Ectodermal cell (in vitro differentiated cells): Measurements from ENCODE around the gene ATN1.
A peak's percentile ranks its signal among the peaks of the same experiment; 100 is the strongest.
"Not testable (repeated sequence)": the region's sequence is repeated elsewhere in the genome, so short reads cannot be mapped to it uniquely, and the experiment has no call there.

ENCODE experiments used
- H3K27ac ChIP-seq: 2 replicates; pipeline ENCODE4 v1.7.0; 2013; ENCODE audit warnings: mild to moderate bottlenecking, low read depth, low read length; ENCODE audit not compliant: insufficient read depth, poor library complexity, severe bottlenecking
- H3K27me3 ChIP-seq: 2 replicates; pipeline ENCODE4 v1.7.0; 2013; ENCODE audit warnings: mild to moderate bottlenecking, low read length; ENCODE audit not compliant: insufficient read depth, control insufficient read depth, poor library complexity, severe bottlenecking
- H3K36me3 ChIP-seq: one replicate; pipeline ENCODE4 v1.7.0; 2013; ENCODE audit warnings: low read length; ENCODE audit not compliant: control insufficient read depth, insufficient read depth
- H3K4me1 ChIP-seq: one replicate; pipeline ENCODE4 v1.7.0; 2013; ENCODE audit warnings: low read length; ENCODE audit not compliant: control insufficient read depth, insufficient read depth
- H3K4me3 ChIP-seq: 2 replicates; pipeline ENCODE4 v1.7.0; 2013; ENCODE audit warnings: low read depth, low read length, control low read depth; ENCODE audit not compliant: insufficient read depth
- H3K9me3 ChIP-seq: 2 replicates; pipeline ENCODE4 v1.7.0; 2013; ENCODE audit warnings: mild to moderate bottlenecking, low read length, moderate library complexity; ENCODE audit not compliant: control insufficient read depth
- WGBS, 2 experiments: methylation state at CpG; one replicate each; pipeline ENCODE4 v1.1.7; 2013; ENCODE audit warnings: missing lambda C conversion rate in 2 of 2; 5-methylcytosine and 5-hydroxymethylcytosine counted together

ATN1 gene

DNA sequence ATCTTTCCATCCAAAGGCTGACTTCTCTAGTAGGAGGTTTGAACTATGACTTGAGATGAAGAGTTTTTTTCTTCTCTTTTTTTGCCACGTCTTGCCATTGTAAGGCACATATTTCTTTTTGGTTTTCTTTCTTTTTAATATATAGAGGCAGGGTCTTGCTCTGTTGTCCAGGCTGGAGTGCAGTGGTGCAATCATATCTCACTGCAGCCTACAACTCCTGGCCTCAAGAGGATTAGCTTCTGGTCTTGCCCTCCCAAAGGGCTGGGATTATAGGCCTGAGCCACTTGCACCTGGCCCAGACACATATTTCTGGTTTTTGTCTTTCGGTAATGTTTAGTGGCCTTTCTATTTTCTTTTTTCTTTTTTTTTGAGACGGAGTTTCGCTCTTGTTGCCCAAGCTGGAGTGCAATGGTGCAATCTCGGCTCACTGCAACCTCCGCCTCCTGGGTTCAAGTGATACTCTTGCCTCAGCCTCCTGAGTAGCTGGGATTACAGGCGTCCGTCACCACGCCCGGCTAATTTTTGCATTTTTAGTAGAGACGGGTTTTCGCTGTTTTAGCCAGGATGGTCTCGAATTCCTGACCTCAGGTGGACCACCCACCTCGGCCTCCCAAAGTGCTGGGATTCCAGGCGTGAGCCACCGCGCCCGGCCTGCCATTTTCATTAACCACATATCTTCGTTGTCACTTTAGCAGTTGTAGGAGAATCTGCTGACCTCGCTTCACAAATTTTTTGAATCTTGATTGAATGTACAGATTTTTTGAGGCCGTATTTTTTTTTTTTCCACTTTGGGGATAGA is 37.8 kb upstream of the ATN1 start:
- not testable (repeated sequence) for H3K27me3 ChIP-seq, H3K4me3 ChIP-seq, H3K36me3 ChIP-seq, H3K9me3 ChIP-seq, H3K4me1 ChIP-seq
- peak overlapping the region; percentile 79 for H3K27ac ChIP-seq
- WGBS, 2 experiments: 90 to 94% methylated on average over 20 of the region's 21 CpGs

DNA sequence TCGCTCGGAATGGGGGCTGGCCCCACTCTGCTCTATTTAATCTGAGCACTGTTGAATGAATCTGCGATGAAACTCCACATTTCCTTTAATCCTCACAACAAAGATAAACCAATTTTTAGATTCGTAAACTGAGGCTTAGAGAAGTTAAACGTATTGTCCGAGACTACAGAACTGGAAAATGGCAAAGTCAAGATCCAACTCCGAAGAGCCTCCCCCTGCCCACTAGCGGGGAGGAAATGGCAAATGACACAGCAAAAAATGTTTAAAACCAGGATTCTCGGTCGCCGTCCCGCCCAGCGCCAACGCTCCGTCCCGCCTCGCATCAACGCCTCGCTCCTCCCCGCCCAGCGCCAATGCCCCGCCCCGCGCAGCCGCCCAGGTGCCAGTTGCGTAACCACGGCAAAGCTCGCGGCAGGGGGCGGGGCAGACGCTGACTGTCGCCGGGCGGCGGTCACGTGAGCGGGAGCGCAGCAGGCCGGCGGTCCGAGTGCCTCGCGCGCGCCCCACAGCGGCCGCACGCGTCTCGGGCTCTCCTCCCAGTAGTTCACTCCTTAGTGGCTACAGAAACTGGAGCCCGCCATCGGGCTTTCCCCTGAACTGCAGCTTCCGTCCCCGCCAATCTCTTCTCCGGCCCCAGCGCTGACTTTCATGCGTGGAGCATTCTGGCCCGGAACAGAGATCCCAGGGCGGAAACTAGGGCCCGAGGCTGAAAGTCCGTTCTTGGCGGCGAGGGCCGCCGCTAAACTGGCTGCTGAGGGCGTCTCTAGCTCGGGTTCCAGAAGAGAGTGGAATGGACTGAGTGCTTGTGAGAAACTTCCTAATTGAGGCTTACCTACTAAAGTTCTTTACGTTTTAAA is 36.7 kb upstream of the ATN1 start:
- no peaks in the 10 kb centered on the region for H3K4me1 ChIP-seq
- H3K4me3 ChIP-seq: peak overlapping the region; percentile 43
- WGBS, 2 experiments: 7 to 8% methylated on average over 68 of the region's 68 CpGs
- H3K27me3 ChIP-seq: no peaks in the 10 kb centered on the region
- H3K9me3 ChIP-seq: no peaks in the 10 kb centered on the region
- peak overlapping the region; percentile 79 for H3K27ac ChIP-seq
- no peaks in the 10 kb centered on the region for H3K36me3 ChIP-seq

DNA sequence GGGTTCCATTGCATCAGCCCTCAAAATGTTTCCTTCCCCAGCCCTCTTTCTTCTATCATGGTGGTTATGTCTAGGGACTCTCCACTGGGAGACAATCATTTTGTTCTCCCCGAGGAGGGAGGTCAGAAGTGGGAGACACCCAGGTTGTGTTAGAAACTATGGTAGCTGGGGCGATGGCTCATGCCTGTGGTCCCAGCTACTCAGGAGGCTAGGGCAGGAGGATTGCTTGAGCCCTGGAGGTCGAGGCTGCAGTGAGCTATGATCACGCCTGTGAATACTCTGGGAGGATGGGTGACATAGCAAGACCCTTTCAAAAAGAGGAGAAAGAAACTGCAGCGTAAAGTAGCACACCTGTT is 36.1 kb upstream of the ATN1 start:
- Histone ChIP-seq H3K4me3 (peak overlapping the region; percentile 43), H3K27me3 (no peaks in the 10 kb centered on the region), H3K36me3 (no peaks in the 10 kb centered on the region), H3K9me3 (no peaks in the 10 kb centered on the region), H3K27ac (no peak overlapping the region), H3K4me1 (no peaks in the 10 kb centered on the region)
- WGBS, 2 experiments: 92 to 93% methylated on average over 5 of the region's 5 CpGs

DNA sequence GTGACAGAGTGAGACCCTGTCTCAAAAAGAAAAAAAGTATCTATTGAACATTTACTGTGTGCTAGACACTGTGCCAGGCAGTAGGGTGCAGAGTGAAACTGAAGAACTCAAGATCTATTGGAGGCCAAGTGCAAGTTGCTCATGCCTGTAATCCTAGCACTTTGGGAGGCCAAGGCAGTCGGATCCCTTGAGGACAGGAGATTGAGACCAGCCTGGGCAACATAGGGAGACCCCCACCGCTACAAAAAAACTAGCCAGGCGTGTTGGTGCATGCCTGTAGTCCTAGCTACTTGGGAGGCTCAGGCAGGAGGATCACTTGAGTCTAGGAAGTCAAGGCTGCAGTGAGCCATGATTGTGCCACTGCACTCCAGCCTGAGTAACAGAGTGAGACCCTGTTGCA is 35.1 kb upstream of the ATN1 start:
- H3K27ac ChIP-seq, H3K4me3 ChIP-seq, H3K27me3 ChIP-seq, H3K4me1 ChIP-seq, H3K9me3 ChIP-seq, H3K36me3 ChIP-seq: not testable (repeated sequence)
- 93 to 96% methylated on average over 3 of the region's 3 CpGs for WGBS, 2 experiments

DNA sequence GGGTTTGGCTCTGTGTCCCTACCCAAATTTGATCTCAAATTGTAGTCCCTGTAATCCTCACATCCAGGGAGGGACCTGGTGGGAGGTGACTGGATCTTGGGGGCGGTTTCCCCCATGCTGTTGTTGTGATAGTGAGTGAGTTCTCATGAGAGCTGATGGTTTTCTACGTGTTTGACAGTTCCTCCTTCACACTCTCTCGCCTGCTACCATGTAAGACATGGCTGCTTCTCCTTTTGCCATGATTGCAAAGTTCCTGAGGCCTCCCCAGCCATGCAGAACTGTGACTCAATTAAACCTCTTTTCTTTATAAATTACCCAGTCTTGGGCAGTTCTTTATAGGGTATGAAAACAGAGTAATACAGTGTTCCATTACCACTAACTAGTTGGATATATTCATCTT is 33.4 kb upstream of the ATN1 start:
- H3K4me1 ChIP-seq: no peaks in the 10 kb centered on the region
- no peak overlapping the region for H3K4me3 ChIP-seq
- no peak overlapping the region for H3K27ac ChIP-seq
- H3K36me3 ChIP-seq: no peaks in the 10 kb centered on the region
- no peaks in the 10 kb centered on the region for H3K9me3 ChIP-seq
- no peaks in the 10 kb centered on the region for H3K27me3 ChIP-seq
- WGBS, 2 experiments: 82 to 85% methylated on average over 3 of the region's 3 CpGs

DNA sequence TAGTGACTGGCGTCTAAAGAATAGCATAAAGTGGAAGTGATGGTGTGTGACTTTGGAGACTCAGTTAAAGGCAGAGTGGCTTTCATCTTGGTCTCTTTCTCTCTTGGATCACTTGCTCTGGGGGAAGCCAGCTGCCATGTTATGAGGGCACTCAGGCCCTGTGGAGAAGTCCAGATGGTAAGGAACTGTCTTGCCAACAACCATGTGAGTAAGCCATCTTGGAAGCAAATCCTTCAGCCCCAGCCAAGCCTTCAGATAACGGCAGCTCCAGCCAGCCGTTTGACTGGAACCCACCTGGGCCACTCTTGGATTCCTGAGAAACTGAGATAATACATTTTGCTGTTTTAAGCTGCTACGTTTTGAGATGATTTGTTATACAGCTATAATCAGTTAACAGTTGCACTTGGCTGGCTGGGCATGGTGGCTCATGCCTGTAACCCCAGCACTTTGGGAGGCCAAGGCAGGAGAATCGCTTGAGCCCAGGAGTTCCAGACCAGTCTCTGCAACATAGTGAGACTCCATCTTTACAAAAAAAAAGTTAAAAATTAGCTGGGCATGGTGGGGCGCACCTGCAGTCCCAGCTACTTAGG is 30.8 kb upstream of the ATN1 start:
- H3K4me3 ChIP-seq: no peak overlapping the region
- H3K36me3 ChIP-seq: no peaks in the 10 kb centered on the region
- no peak overlapping the region for H3K27ac ChIP-seq
- H3K4me1 ChIP-seq: no peaks in the 10 kb centered on the region
- no peaks in the 10 kb centered on the region for H3K27me3 ChIP-seq
- WGBS, 2 experiments: 82 to 88% methylated on average over 6 of the region's 6 CpGs
- no peaks in the 10 kb centered on the region for H3K9me3 ChIP-seq

DNA sequence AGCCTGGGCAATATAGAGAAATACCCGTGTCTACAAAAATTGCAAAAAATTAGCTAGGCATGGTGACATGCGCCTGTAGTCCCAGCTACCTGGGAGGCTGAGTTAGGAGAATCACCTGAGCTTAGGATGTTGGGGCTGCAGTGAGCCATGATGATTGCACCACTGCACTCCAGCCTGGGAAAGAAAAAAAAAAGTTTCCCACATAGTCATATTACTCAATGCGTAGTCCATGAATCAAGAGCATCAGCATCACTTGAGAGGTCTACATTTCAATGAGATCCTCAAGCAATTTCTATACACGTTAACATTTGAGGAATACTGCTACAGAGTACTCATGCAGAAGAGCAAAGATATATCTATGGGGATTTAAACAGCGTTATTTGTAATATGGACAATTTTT is 28.3 kb upstream of the ATN1 start:
- H3K4me1 ChIP-seq: peaks cover 4% of the 10 kb centered on the region
- H3K27ac ChIP-seq: no peak overlapping the region
- no peaks in the 10 kb centered on the region for H3K27me3 ChIP-seq
- no peaks in the 10 kb centered on the region for H3K9me3 ChIP-seq
- no peak overlapping the region for H3K4me3 ChIP-seq
- no peaks in the 10 kb centered on the region for H3K36me3 ChIP-seq
- 89 to 93% methylated on average over 5 of the region's 5 CpGs for WGBS, 2 experiments

DNA sequence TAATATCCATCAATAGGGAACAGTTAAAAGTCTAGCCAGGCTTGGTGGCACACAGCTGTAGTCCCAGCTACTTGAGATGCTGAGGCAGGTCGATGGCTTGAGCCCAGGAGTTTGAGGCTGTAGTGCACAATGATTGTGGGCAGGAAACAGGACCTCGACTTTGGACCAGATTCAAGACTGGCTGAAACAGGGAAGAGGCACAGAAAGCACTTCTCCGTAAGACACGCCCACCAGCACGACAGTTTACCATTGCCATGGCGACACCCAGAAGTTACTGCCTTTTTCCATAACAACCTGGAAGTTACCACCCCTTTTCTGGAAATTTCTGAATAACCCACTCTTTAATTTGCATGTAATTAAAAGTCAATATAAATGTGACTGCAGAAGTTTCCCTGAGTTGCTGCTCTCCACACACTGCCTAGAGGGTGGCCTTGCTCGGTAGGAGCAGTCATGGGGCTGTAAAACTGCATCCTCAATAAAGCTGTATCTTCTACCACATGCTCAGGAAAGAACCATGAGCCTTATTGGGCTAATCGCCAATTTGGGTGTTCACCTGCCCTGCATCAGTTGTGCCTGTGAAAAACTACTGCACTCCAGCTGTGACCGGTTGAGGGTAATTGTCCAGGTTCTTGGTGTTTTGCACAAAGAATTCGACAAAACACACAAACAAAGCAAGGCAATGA is 27.8 kb upstream of the ATN1 start:
- 85 to 87% methylated on average over 10 of the region's 10 CpGs for WGBS, 2 experiments
- Histone ChIP-seq H3K9me3 (no peaks in the 10 kb centered on the region), H3K36me3 (no peaks in the 10 kb centered on the region), H3K4me3 (no peak overlapping the region), H3K4me1 (peaks cover 4% of the 10 kb centered on the region), H3K27ac (no peak overlapping the region), H3K27me3 (no peaks in the 10 kb centered on the region)

DNA sequence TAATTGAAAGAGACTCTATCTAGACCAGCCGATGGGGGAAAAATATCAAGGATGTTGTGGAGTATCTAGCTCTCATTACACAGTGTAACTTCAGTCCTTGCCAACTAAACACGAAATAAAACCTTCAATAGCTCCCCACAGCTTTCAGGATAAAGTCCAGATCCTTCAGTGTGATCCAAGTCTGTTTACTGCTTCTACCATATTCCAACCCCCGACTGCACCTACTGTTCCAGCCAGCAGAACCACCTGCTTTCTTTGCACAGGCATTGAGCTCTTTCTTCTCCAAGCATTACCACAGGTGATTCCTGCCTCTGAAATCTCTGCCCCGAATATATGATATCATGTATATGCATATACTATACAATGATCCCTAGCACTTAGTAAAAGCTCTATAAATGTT is 25.3 kb upstream of the ATN1 start:
- H3K27ac ChIP-seq: no peak overlapping the region
- H3K9me3 ChIP-seq: no peaks in the 10 kb centered on the region
- no peak overlapping the region for H3K4me3 ChIP-seq
- peaks cover 11% of the 10 kb centered on the region for H3K4me1 ChIP-seq
- 88 to 96% methylated on average over 3 of the region's 4 CpGs for WGBS, 2 experiments
- no peaks in the 10 kb centered on the region for H3K27me3 ChIP-seq
- H3K36me3 ChIP-seq: no peaks in the 10 kb centered on the region

DNA sequence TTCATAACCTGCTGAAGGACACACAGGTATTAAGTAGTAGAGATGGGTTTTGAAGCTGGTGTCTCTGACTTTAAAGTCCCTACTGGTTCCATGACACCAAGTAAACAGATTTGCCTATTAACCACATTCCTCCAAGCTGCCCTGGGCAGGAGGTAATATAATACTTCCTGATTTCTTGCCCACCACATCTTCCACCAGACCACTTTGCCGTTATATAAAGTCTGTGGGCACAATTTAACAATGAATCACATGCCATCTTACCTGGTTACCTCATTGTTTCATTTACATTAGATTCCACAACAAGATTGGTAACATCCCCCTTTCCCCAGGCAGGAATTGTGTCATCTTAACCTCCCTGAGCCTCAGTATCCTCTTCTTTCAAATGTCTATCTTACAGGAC is 24.0 kb upstream of the ATN1 start:
- H3K27ac ChIP-seq: no peak overlapping the region
- no peaks in the 10 kb centered on the region for H3K36me3 ChIP-seq
- 95 to 100% methylated on average over 1 of the region's 1 CpG for WGBS, 2 experiments
- no peaks in the 10 kb centered on the region for H3K27me3 ChIP-seq
- H3K9me3 ChIP-seq: no peaks in the 10 kb centered on the region
- peaks cover 11% of the 10 kb centered on the region for H3K4me1 ChIP-seq
- H3K4me3 ChIP-seq: no peak overlapping the region
